ENCODE results near the gene LEMD3.

Gene LEMD3

DNA sequence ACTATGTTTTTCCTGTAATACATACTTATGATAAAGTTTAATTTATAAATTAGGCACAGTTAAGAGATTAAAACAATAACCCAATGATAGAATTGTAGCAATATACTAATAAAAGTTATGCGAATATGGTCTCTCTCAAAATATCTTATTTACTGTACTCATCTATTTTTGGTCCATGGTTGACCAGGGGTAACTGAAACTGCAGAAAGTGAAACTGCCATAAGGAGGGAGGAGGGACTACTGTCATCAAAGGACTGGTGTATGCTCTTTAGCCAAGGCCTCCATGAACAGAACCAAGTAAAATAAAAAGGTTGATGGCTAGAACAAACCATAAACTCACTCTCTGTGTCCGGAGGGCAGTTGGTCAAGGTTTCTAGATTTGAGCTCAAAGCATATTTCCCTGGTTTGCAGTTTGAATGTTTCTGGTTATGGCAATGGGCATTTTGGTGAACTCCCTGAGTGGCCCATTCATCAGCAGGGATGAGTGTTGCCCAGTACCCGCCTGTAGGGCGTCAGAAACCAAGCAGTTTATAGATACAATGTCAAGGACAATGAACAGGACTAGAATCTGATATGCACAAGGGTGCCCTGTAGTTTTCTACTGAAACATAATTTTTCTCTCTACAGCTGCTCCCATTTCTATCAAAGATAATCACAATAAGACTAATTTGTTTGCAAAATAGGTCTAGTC, 19.8 kb downstream of the LEMD3 start:
- 98 to 99% methylated on average over 3 of the region's 4 CpGs for WGBS, 2 experiments
- no peaks in the 10 kb centered on the region for H3K4me1 ChIP-seq (ENCODE audit: control insufficient read depth, insufficient read depth, low read length)
- no peak overlapping the region for H3K4me3 ChIP-seq (ENCODE audit: insufficient read depth, low read depth, low read length)
- no peak overlapping the region for H3K27ac ChIP-seq (ENCODE audit: insufficient read depth, low read depth, low read length, poor library complexity, severe bottlenecking)
- no peaks in the 10 kb centered on the region for H3K36me3 ChIP-seq (ENCODE audit: control insufficient read depth, insufficient read depth, low read length)
- no peaks in the 10 kb centered on the region for H3K27me3 ChIP-seq (ENCODE audit: control insufficient read depth, insufficient read depth, low read length, poor library complexity, severe bottlenecking)
- H3K9me3 ChIP-seq (ENCODE audit: control insufficient read depth, low read length) = no peaks in the 10 kb centered on the region

DNA sequence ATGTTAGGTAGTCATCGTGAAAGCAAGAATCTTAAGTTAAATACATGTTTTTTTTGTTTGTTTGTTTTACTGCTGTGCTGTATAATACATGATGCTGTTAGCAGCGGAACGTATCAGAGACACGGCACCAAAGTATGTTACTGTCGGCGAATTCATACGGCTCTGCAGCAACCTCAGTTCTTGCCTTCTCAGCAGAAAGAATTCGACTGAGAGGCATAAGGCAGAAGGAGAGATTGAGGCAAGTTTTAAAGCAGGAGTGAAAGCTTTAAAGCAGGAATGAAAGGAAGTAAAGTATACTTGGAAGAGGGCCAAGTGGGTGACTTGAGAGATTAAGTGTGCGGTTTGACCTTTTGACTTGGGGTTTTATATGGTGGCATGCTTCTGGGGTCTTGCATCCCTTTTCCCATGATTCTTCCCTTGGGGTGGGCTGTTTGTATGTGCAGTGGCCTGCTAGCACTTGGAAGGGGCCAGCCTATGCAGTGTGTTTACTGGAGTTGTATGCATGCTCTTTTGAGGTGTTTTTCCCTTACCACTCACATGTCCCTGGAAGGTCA, 23.7 kb downstream of the LEMD3 start:
- 92 to 94% methylated on average over 9 of the region's 9 CpGs for WGBS, 2 experiments
- H3K36me3 ChIP-seq (ENCODE audit: control insufficient read depth, insufficient read depth, low read length) = no peaks in the 10 kb centered on the region

DNA sequence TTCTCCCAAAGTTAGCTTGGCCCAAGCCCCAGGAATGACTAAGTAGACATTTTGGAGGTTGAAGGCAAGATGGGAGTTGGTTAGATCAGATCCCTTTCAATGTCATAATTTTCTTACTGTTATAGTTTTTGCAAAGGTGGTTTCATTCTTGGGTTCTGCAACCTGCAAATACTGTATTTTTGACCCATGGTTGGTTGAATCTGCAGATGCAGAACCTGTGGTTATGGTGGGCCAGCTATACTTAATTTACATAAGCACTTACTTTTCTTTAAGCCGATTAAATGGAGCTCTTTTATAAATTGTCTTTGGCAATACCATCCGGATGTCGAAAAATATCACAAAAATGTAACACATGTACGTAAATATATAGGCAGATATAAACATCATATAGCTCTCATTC, 25.6 kb downstream of the LEMD3 start:
- Histone ChIP-seq H3K4me1 (ENCODE audit: control insufficient read depth, insufficient read depth, low read length) (no peaks in the 10 kb centered on the region), H3K27me3 (ENCODE audit: control insufficient read depth, insufficient read depth, low read length, poor library complexity, severe bottlenecking) (no peaks in the 10 kb centered on the region), H3K36me3 (ENCODE audit: control insufficient read depth, insufficient read depth, low read length) (no peaks in the 10 kb centered on the region), H3K9me3 (ENCODE audit: control insufficient read depth, low read length) (no peaks in the 10 kb centered on the region), H3K27ac (ENCODE audit: insufficient read depth, low read depth, low read length, poor library complexity, severe bottlenecking) (no peak overlapping the region), H3K4me3 (ENCODE audit: insufficient read depth, low read depth, low read length) (no peak overlapping the region)
- WGBS, 2 experiments = 90 to 97% methylated on average over 3 to 4 of the region's 4 CpGs

More for the DNA sequence above, 23.7 kb downstream of the LEMD3 start:
- H3K9me3 ChIP-seq (ENCODE audit: control insufficient read depth, low read length) = no peaks in the 10 kb centered on the region
- H3K4me1 ChIP-seq (ENCODE audit: control insufficient read depth, insufficient read depth, low read length) = no peaks in the 10 kb centered on the region
- H3K27ac ChIP-seq (ENCODE audit: insufficient read depth, low read depth, low read length, poor library complexity, severe bottlenecking) = no peak overlapping the region
- H3K4me3 ChIP-seq (ENCODE audit: insufficient read depth, low read depth, low read length) = no peak overlapping the region
- no peaks in the 10 kb centered on the region for H3K27me3 ChIP-seq (ENCODE audit: control insufficient read depth, insufficient read depth, low read length, poor library complexity, severe bottlenecking)

DNA sequence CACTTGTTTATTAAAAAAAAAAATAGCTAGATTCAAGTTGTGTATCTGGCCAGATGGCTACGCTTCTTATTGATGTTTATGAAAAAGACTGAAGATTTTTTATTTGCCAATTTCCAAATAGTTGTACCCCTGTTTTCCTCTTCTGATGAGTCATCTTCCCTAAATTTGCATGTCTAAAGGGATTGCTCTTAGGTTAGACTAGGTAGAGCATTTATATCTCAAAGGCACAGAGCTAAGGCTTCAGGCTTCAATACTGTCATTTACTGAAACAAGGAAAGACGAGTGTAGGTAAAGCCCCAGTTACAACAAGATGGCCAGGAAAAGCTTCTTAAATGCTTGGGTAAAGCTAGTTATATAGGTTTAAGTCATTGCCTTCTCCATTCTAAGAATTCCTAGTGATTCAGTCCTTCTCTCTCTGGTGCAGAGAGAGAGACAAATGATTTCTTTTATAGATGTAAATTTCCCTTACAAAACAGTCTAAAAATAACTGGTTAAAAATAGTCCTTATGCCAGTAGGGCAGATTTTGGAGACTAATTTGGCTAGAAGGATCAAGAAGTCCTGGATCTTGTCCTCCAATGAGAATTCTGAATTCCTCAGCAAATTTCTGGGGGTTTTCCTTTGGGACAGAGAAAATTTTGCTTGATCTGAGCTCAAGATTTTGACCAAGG, 26.1 kb downstream of the LEMD3 start:
- Histone ChIP-seq H3K27me3 (ENCODE audit: control insufficient read depth, insufficient read depth, low read length, poor library complexity, severe bottlenecking) (no peaks in the 10 kb centered on the region), H3K9me3 (ENCODE audit: control insufficient read depth, low read length) (no peaks in the 10 kb centered on the region), H3K27ac (ENCODE audit: insufficient read depth, low read depth, low read length, poor library complexity, severe bottlenecking) (no peak overlapping the region), H3K36me3 (ENCODE audit: control insufficient read depth, insufficient read depth, low read length) (no peaks in the 10 kb centered on the region), H3K4me3 (ENCODE audit: insufficient read depth, low read depth, low read length) (no peak overlapping the region), H3K4me1 (ENCODE audit: control insufficient read depth, insufficient read depth, low read length) (no peaks in the 10 kb centered on the region)
- 67 to 83% methylated on average over 2 of the region's 2 CpGs for WGBS, 2 experiments

DNA sequence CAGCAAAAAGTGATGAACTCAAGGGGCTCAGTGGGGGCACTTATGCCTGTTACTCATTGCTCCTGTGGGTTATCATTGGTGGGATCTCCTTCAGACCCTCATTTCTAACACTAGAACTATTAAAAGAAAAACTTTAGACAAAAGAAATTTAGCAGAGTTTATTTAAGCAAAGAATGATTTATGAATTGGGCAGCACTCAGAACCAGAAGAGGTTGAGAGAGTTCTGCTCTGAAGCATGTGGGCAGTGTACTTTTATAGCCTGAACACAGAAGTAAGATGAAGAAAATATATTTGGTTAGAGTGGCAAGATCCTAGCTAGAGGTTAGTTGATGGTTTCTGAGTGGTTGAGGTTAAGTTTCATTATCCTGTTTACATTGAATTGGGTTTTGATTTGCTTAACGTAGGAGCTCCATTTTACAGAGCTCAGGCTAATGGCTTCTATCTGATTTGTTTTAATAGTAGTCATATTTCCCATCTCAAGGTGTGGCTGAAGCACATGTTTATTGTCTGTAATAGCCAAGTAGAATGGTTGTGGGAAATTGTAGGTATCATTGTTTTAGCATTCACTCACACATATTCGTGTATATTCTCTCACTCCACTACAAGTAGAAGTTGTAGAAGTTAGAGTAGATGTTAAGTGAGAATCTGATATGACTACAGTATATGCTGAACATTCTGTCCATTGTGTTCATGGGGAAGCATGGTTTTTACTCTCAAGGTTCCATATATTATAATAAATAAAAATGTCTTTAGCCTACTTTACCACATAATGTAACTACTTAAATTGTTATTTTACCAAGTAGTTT, 27.6 kb downstream of the LEMD3 start:
- no peak overlapping the region for H3K4me3 ChIP-seq (ENCODE audit: insufficient read depth, low read depth, low read length)
- H3K27ac ChIP-seq (ENCODE audit: insufficient read depth, low read depth, low read length, poor library complexity, severe bottlenecking) = no peak overlapping the region
- H3K4me1 ChIP-seq (ENCODE audit: control insufficient read depth, insufficient read depth, low read length) = no peaks in the 10 kb centered on the region
- no peaks in the 10 kb centered on the region for H3K9me3 ChIP-seq (ENCODE audit: control insufficient read depth, low read length)
- no peaks in the 10 kb centered on the region for H3K36me3 ChIP-seq (ENCODE audit: control insufficient read depth, insufficient read depth, low read length)
- 64 to 97% methylated on average over 1 of the region's 2 CpGs for WGBS, 2 experiments
- H3K27me3 ChIP-seq (ENCODE audit: control insufficient read depth, insufficient read depth, low read length, poor library complexity, severe bottlenecking) = no peaks in the 10 kb centered on the region

DNA sequence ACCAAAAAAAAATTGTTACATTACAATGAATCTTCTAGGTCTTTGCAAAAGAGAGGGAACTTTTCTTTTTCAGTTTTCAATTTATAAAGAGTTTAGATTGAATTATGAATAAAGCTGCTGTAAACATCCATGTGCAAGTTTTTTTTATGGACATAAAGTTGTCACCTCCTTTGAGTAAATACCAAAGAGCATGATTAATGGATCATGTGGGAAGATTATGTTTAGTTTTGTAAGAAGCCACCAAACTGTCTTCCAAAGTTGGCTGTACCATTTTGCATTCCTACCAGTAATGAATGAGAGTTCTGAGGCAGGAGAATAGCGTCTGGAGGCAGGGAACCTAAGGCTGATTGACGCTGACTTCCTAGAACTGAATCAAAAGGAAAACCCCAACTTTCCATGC, 30.2 kb downstream of the LEMD3 start:
- Histone ChIP-seq H3K4me3 (ENCODE audit: insufficient read depth, low read depth, low read length) (no peak overlapping the region), H3K4me1 (ENCODE audit: control insufficient read depth, insufficient read depth, low read length) (no peaks in the 10 kb centered on the region), H3K27ac (ENCODE audit: insufficient read depth, low read depth, low read length, poor library complexity, severe bottlenecking) (no peak overlapping the region), H3K27me3 (ENCODE audit: control insufficient read depth, insufficient read depth, low read length, poor library complexity, severe bottlenecking) (no peaks in the 10 kb centered on the region), H3K9me3 (ENCODE audit: control insufficient read depth, low read length) (no peaks in the 10 kb centered on the region), H3K36me3 (ENCODE audit: control insufficient read depth, insufficient read depth, low read length) (no peaks in the 10 kb centered on the region)
- WGBS, 2 experiments = 91 to 97% methylated on average over 2 of the region's 2 CpGs

DNA sequence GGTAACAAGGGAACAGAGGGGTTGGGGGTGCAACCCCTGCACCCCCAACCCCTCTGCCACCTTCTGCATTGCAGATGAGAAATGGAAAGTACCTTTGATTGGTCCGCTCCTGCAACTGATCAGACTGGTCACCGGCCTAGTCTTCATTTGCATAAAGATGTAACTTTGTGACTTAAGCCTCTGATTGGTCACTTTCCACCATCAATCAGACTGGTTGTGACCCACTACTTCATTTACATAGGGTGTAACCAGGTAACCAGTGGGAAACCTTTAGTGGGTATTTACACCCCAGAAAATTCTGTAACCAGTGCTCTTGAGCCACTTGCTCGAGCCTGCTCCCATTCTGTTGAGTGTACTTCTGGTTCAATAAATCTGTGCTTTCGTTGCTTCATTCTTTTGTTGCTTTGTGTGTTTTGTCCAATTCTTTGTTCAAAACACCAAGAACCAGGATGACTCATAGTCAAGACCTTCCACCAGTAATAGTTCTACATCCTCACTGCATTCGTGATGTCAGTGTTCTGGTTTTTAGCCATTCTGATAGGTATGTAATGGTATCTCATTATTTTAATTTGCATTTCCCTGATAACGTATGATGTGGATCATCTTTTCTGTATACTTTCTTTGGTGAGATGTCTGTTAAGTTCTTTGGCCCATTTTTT, 30.8 kb downstream of the LEMD3 start:
- no peaks in the 10 kb centered on the region for H3K36me3 ChIP-seq (ENCODE audit: control insufficient read depth, insufficient read depth, low read length)
- no peak overlapping the region for H3K27ac ChIP-seq (ENCODE audit: insufficient read depth, low read depth, low read length, poor library complexity, severe bottlenecking)
- WGBS, 2 experiments = 91 to 93% methylated on average over 5 to 6 of the region's 6 CpGs
- H3K4me3 ChIP-seq (ENCODE audit: insufficient read depth, low read depth, low read length) = no peak overlapping the region
- no peaks in the 10 kb centered on the region for H3K4me1 ChIP-seq (ENCODE audit: control insufficient read depth, insufficient read depth, low read length)
- no peaks in the 10 kb centered on the region for H3K27me3 ChIP-seq (ENCODE audit: control insufficient read depth, insufficient read depth, low read length, poor library complexity, severe bottlenecking)
- no peaks in the 10 kb centered on the region for H3K9me3 ChIP-seq (ENCODE audit: control insufficient read depth, low read length)

DNA sequence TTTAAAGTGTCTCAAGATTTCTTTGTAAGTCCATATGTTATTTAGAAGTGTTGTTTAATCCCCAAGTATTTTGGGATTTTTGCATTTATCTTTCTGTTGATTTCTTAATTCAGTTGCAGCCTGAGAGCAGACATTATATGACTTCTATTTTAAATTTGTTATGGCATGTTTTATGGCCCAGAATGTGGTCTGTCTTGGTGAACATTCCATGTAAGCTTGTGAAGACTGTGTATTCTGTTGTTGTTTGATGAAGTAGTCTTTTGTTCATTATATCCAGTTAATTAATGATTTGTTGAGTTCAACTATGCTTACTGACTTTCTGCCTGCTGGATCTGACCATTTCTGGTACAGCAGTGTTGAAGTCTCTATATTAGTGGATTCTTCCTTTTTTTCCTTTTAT, 34.0 kb downstream of the LEMD3 start:
- Histone ChIP-seq H3K4me1 (ENCODE audit: control insufficient read depth, insufficient read depth, low read length) (no peaks in the 10 kb centered on the region), H3K4me3 (ENCODE audit: insufficient read depth, low read depth, low read length) (no peak overlapping the region), H3K27ac (ENCODE audit: insufficient read depth, low read depth, low read length, poor library complexity, severe bottlenecking) (no peak overlapping the region), H3K36me3 (ENCODE audit: control insufficient read depth, insufficient read depth, low read length) (no peaks in the 10 kb centered on the region), H3K27me3 (ENCODE audit: control insufficient read depth, insufficient read depth, low read length, poor library complexity, severe bottlenecking) (no peaks in the 10 kb centered on the region), H3K9me3 (ENCODE audit: control insufficient read depth, low read length) (no peaks in the 10 kb centered on the region)

DNA sequence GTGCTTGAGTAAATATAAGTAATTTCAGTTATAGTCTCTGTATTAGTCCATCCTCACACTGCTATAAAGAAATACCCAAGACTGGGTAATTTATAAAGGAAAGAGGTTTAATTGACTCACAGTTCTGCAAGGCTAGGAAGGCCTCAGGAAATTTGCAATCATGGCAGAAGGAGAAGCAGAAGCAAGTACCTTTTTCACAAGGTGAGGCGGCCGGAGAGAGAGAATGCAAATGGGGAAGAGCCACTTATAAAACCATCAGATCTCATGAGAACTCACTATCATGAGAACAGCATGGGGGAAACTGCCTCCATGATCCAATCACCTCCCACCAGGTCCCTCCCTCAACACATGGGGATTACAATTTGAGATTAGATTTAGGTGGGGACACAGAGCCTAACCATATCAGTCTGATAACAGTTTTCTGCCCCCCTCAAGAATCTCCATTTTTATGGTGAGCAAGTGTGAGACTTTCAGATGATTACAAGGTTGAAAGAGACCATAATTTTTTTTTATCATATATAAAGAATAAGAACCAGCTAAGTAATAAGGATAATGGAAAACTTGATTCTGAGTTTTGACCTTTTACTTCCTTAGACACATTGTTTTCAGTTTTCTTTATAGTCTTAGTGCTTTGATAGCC, 35.6 kb downstream of the LEMD3 start:
- H3K27ac ChIP-seq (ENCODE audit: insufficient read depth, low read depth, low read length, poor library complexity, severe bottlenecking) = no peak overlapping the region
- no peaks in the 10 kb centered on the region for H3K9me3 ChIP-seq (ENCODE audit: control insufficient read depth, low read length)
- H3K36me3 ChIP-seq (ENCODE audit: control insufficient read depth, insufficient read depth, low read length) = no peaks in the 10 kb centered on the region
- no peaks in the 10 kb centered on the region for H3K27me3 ChIP-seq (ENCODE audit: control insufficient read depth, insufficient read depth, low read length, poor library complexity, severe bottlenecking)
- 87 to 93% methylated on average over 2 of the region's 2 CpGs for WGBS, 2 experiments
- no peaks in the 10 kb centered on the region for H3K4me1 ChIP-seq (ENCODE audit: control insufficient read depth, insufficient read depth, low read length)
- H3K4me3 ChIP-seq (ENCODE audit: insufficient read depth, low read depth, low read length) = no peak overlapping the region

Measured in ectodermal cell (in vitro differentiated cells).